Activated naive CD4-positive, alpha-beta T cell treated with anti-CD3 and anti-CD28 coated beads for 36 hours (primary cell): ENCODE data around the gene FAM83C. TPM values are rescaled to one million over a fixed set of nuclear protein-coding genes. Genes with fewer than 3 reads are reported as not detected.
A peak's percentile ranks its signal among the peaks of the same experiment; 100 is the strongest.

ENCODE experiments used
- CTCF ChIA-PET: fragments of 350-600 bp; sonication (Branson Sonifier 250); formaldehyde crosslinking; loops from one replicate; lab custom pipeline; 2021; ENCODE audit warnings: antibody characterized with exemption; lab: Charles Lee
- DNase-seq: peaks from one replicate; pipeline ENCODE4 v3.0.0-alpha.2; 2020
- H3K27ac Mint-ChIP-seq: one replicate; pipeline ENCODE4 v1.8.0; 2021; ENCODE audit warnings: mild to moderate bottlenecking, mixed read lengths
- H3K27me3 Mint-ChIP-seq: one replicate; pipeline ENCODE4 v1.8.0; 2021; ENCODE audit warnings: low read depth, mixed read lengths
- H3K36me3 Mint-ChIP-seq: one replicate; pipeline ENCODE4 v1.8.0; 2021; ENCODE audit warnings: low read depth, mixed read lengths
- H3K4me1 Mint-ChIP-seq: one replicate; pipeline ENCODE4 v1.8.0; 2021; ENCODE audit warnings: low read depth, mixed read lengths
- H3K4me3 Mint-ChIP-seq: one replicate; pipeline ENCODE4 v1.8.0; 2021; ENCODE audit warnings: mild to moderate bottlenecking, moderate library complexity, mixed read lengths
- H3K9me3 Mint-ChIP-seq: one replicate; pipeline ENCODE4 v1.8.0; 2021; ENCODE audit warnings: mixed read lengths
- intact Hi-C: fragments of 100-400 bp; cut with micrococcal nuclease; formaldehyde crosslinking; loops from one replicate; pipeline ENCODE4 v1.15.1; 2023
- total RNA-seq, 2 experiments: library from RNA; stranded (reverse); gene quantifications; one replicate each; pipeline ENCODE4 v1.2.3, GENCODE V29; 2021

Gene FAM83C
- not detected for total RNA-seq

DNA sequence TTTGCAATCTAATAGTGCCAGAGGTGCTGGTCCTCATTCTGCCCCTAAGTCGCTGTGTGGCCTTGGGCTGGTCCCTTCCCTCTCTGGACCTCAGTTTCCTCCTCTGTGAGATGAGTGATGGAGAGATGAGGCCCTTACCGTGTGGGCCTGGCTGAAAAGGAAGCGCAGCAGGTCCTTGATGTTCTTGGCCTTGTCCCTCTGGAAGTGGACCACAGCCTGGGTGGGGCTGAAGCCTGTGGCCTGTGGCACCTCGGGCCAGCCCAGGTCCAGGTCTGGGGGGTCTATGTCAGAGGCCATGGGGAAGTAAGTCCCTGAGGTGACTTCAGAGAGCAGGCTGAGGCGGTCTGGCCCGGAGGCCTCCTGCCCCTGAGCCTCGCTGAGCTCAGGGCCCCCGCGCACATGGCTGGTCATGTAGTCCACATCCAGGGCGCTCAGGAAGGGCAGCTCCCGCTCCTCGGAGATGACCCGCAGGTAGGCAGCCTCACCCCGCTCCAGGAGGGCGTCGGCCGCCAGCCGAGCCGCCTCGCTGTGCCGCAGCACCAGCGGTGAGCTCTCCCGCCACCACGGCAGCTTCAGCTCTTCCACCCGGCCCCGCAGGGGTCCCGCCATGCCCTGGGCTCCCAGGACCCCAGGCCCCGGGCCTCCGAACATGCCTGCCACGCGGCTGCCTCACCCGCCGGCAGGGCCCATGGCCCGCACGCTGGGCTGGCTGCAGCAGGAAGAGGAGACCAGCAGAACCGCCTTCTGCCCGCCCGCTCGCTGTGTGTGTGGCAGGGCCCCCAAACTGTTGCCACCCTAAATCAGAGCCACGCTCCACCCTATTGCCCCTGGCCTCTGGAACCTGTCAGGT lies at the start of gene FAM83C:
TSS of gene FAM83C (minus strand) at position 772 of the 850 bp plus-strand sequence. CDS start at position 651, 121 bp downstream.
- DNase-seq, result no peak
- Mint-ChIP-seq H3K4me1 (no peaks in the 10 kb centered on the region), H3K4me3 (no peak within 1 kb of the TSS), H3K27ac (no peak within 1 kb of the TSS), H3K36me3 (no peaks in the 10 kb centered on the region), H3K27me3 (no peaks in the 10 kb centered on the region), H3K9me3 (no peaks in the 10 kb centered on the region)
- intact Hi-C loops, result no loop called here
- CTCF ChIA-PET, result no interaction called here

DNA sequence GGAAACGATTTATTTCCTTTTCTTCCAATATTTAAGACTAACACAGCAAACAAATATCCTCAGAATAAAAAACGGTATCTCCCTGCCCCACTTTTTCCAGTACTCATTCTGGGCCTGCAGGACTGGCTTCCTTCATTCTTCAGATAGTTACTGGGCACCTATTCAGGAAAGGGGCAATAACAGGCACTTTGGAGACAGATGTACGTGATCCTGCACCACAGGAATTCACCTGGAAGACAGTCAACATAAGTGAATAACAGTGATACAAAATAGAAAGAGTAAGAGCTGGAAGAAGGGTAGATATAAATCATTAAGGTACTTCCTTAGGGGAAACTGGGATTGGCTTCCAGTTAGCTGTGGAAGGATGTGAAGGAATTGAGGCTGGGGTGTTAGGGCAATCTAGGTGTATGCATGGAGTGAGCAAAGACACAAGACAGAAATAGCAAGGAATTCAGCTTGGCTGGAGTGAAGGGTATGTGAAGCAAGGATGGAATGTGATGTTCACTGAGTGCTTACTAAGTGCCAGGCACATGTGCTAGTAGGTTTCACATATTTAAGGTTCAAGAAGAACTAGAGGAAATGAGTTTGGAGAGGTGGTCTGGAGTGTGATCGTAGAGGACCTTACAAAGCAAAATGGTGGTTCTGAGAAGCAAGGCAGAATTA lies 49.3 kb upstream of the FAM83C start:
- H3K4me3 Mint-ChIP-seq, result no peak overlapping the region
- CTCF ChIA-PET, result interaction anchor here (0.9 kb wide), 1 partner anchor 38 kb away, joined by 3 read pairs; no protein-coding TSS in a partner anchor
- intact Hi-C loops, result no loop called here
- H3K36me3 Mint-ChIP-seq, result peaks cover 11% of the 10 kb centered on the region
- no peak overlapping the region for H3K27ac Mint-ChIP-seq
- DNase-seq, result no peak
- no peaks in the 10 kb centered on the region for H3K9me3 Mint-ChIP-seq
- no peaks in the 10 kb centered on the region for H3K4me1 Mint-ChIP-seq
- H3K27me3 Mint-ChIP-seq, result no peaks in the 10 kb centered on the region

- CTCF ChIA-PET, result interaction anchor here (1.1 kb wide), 1 partner anchor 11 kb away, joined by 4 read pairs; no protein-coding TSS in a partner anchor
- H3K4me1 Mint-ChIP-seq, result no peaks in the 10 kb centered on the region
- H3K36me3 Mint-ChIP-seq, result peaks cover 2% of the 10 kb centered on the region
Measured at GRCh38 chr20:35340436-35340835, 48.2 kb upstream of the FAM83C start.

DNA sequence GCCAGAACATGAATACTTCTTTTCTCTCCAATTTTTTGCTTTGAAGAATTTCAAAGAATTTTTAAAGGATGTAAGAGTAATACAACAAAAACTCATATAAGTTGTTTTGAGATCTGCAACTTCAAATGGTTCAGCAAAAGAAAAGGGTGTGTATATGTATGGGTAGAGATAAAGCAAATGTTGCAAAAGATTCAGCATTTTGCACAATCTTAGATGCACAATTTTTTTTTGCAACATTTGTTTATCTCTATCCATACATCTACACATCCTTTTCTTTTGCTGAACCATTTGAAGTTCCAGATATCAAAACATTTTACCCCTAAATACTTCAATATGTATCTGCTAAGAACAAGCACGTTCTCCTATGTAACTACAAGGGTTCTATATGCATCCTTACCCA lies 47.4 kb upstream of the FAM83C start:
- no peaks in the 10 kb centered on the region for H3K4me1 Mint-ChIP-seq
- no peaks in the 10 kb centered on the region for H3K9me3 Mint-ChIP-seq
- CTCF ChIA-PET, result no interaction called here
- intact Hi-C loops, result no loop called here
- H3K4me3 Mint-ChIP-seq, result no peak overlapping the region
- H3K27me3 Mint-ChIP-seq, result no peaks in the 10 kb centered on the region
- no peak overlapping the region for H3K27ac Mint-ChIP-seq
- no peak for DNase-seq
- peaks cover 2% of the 10 kb centered on the region for H3K36me3 Mint-ChIP-seq

More at GRCh38 chr20:35340436-35340835, 48.2 kb upstream of the FAM83C start:
- Mint-ChIP-seq H3K9me3 (no peaks in the 10 kb centered on the region), H3K27me3 (no peaks in the 10 kb centered on the region), H3K4me3 (no peak overlapping the region), H3K27ac (no peak overlapping the region)
- DNase-seq, result no peak
- intact Hi-C loops, result no loop called here

- Mint-ChIP-seq H3K4me3 (no peak overlapping the region), H3K9me3 (no peaks in the 10 kb centered on the region), H3K27ac (no peak overlapping the region), H3K27me3 (no peaks in the 10 kb centered on the region), H3K36me3 (peaks cover 2% of the 10 kb centered on the region), H3K4me1 (no peaks in the 10 kb centered on the region)
- intact Hi-C loops, result no loop called here
- no peak for DNase-seq
- CTCF ChIA-PET, result no interaction called here
Measured at GRCh38 chr20:35339007-35339406, 46.8 kb upstream of the FAM83C start.

DNA sequence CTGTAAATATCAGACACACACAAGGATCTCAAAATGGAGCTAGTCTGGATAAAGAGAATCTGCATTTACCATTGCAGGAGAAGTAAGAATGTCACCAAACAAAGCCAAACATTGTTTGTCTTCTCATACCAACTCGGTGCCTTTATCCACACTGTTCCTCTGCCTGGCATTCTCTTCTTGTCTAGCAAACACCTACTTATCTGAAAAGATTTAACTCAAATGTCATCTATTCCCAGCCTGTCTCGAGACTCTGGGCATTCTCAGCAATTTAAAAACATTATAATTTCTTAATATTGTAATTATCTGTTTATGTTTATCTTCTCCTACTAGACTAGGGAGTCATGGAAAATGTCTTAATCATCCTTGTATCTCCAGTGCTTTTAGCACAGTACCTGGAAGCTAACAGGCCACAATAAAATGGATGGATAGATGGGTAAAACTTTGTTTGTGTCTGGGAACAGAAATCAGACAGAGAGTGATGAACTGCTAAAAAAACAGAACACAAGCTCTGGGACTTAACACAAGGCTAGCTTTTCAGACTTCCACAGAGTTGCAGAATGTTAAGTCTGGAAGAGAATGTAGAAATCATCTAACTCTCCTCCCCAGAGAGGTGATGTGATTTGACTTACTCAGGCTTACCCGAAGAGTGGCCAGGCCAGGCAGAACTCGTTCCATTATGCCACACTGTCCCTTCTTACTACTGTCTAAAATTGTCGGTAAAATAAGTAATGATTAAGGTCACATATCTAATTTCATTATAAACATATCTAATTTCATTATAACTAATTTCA lies 42.3 kb upstream of the FAM83C start:
- no peaks in the 10 kb centered on the region for H3K36me3 Mint-ChIP-seq

DNA sequence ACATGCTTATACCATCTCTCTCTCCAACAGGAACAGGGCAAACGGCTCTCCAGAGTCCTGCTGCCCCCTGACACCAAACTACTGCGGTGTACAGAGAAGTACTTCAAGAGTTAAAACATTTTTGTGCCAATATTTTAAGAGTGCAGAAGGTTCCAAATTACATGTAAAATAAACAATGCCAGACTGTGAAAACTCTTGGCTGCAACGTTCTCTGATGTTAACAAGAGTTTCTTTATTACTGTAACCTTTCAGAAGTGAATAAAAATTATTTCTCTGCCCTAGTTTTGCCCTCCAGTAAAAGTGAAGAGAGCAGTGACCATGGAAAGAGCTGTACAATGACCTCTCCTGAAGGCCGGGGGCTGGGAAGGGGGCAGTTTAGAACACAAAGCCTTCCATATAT lies 41.4 kb upstream of the FAM83C start:
- Mint-ChIP-seq H3K27me3 (no peaks in the 10 kb centered on the region), H3K36me3 (no peaks in the 10 kb centered on the region), H3K4me3 (no peak overlapping the region), H3K27ac (no peak overlapping the region), H3K9me3 (no peaks in the 10 kb centered on the region), H3K4me1 (peaks cover 14% of the 10 kb centered on the region)
- no peak for DNase-seq
- intact Hi-C loops, result no loop called here
- CTCF ChIA-PET, result interaction anchor here (0.6 to 2.2 kb wide), 2 partner anchors 21 to 31 kb away, joined by 3 to 6 read pairs; no protein-coding TSS in a partner anchor

More for the DNA sequence above, 42.3 kb upstream of the FAM83C start:
- Mint-ChIP-seq H3K4me1 (peaks cover 5% of the 10 kb centered on the region), H3K27ac (no peak overlapping the region), H3K4me3 (no peak overlapping the region), H3K9me3 (no peaks in the 10 kb centered on the region), H3K27me3 (no peaks in the 10 kb centered on the region)
- intact Hi-C loops, result no loop called here
- no peak for DNase-seq
- CTCF ChIA-PET, result interaction anchor here (2.2 kb wide), 1 partner anchor 32 kb away, joined by 6 read pairs; no protein-coding TSS in a partner anchor

- CTCF ChIA-PET, result interaction anchor here (0.7 to 5.2 kb wide), 3 partner anchors 28 to 308 kb away, joined by 3 to 101 read pairs (median 3); no protein-coding TSS in a partner anchor
Measured at GRCh38 chr20:35332540-35333200, 40.4 kb upstream of the FAM83C start.

GRCh38 chr20:35329435-35330139 lies 37.4 kb upstream of the FAM83C start:
- Mint-ChIP-seq H3K27me3 (no peaks in the 10 kb centered on the region), H3K27ac (no peak overlapping the region), H3K4me1 (peaks cover 42% of the 10 kb centered on the region), H3K9me3 (no peaks in the 10 kb centered on the region), H3K36me3 (no peaks in the 10 kb centered on the region), H3K4me3 (no peak overlapping the region)
- CTCF ChIA-PET, result interaction anchor here (0.9 to 5.2 kb wide), 13 partner anchors 11 to 134 kb away, joined by 3 to 101 read pairs (median 4); partner anchors contain the start of gene EIF6
- peak; percentile 81 for DNase-seq
- intact Hi-C loops, result loop anchor here (1.0 kb wide), 1 partner anchor 25 kb away; no protein-coding TSS in a partner anchor

More at GRCh38 chr20:35332540-35333200, 40.4 kb upstream of the FAM83C start:
- no peaks in the 10 kb centered on the region for H3K27me3 Mint-ChIP-seq
- intact Hi-C loops, result no loop called here
- peaks cover 23% of the 10 kb centered on the region for H3K4me1 Mint-ChIP-seq
- no peak for DNase-seq
- no peaks in the 10 kb centered on the region for H3K9me3 Mint-ChIP-seq
- no peak overlapping the region for H3K4me3 Mint-ChIP-seq
- H3K27ac Mint-ChIP-seq, result no peak overlapping the region
- no peaks in the 10 kb centered on the region for H3K36me3 Mint-ChIP-seq

DNA sequence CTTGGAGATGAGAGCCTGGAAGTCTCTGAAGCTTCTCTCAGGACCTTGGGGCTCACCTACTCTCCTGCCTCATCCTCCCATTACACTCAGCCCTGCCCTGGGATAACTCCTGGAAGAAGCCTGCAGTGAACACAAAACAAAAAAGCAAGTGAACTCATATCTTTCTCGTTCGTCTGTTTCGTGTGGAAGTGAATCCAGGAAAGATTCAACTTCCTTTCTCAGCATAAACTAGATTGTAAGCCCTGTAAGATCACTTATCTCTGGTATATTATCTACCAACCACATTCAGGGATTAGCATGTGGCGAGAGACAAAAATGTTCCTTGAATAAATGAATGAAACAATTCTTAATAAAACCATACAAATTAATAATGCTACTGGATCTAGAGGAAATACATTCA lies 36.5 kb upstream of the FAM83C start:
- no peak for DNase-seq
- CTCF ChIA-PET, result interaction anchor here (0.6 to 5.2 kb wide), 9 partner anchors 18 to 135 kb away, joined by 3 to 101 read pairs (median 4); partner anchors contain the start of gene EIF6
- Mint-ChIP-seq H3K27ac (peak overlapping the region; percentile 70), H3K36me3 (no peaks in the 10 kb centered on the region), H3K27me3 (no peaks in the 10 kb centered on the region), H3K4me1 (peaks cover 43% of the 10 kb centered on the region), H3K9me3 (no peaks in the 10 kb centered on the region), H3K4me3 (no peak overlapping the region)
- intact Hi-C loops, result loop anchor here (1.0 kb wide), 2 partner anchors 16 to 24 kb away; no protein-coding TSS in a partner anchor
